Measurements from ENCODE around the gene TMEM247.

TMEM247 gene

GRCh38 chr2:46479265-46479664 lies at the start of gene TMEM247:
TMEM247 (plus strand) TSS chr2:46479565.
- no peak for DNase-seq

GRCh38 chr2:46430413-46430812 lies 49.0 kb upstream of the TMEM247 start:
- DNase-seq: no peak

- DNase-seq: no peak
Measured at GRCh38 chr2:46430992-46431391, 48.4 kb upstream of the TMEM247 start.

GRCh38 chr2:46431481-46432235 lies 47.7 kb upstream of the TMEM247 start:
- no peak for DNase-seq

- DNase-seq: no peak
Measured at GRCh38 chr2:46434851-46435273, 44.5 kb upstream of the TMEM247 start.

- DNase-seq: no peak
Measured at GRCh38 chr2:46435353-46435752, 44.0 kb upstream of the TMEM247 start.

GRCh38 chr2:46435796-46436360 lies 43.5 kb upstream of the TMEM247 start:
- DNase-seq: no peak

GRCh38 chr2:46436800-46437199 lies 42.6 kb upstream of the TMEM247 start:
- no peak for DNase-seq

GRCh38 chr2:46438102-46438501 lies 41.3 kb upstream of the TMEM247 start:
- no peak for DNase-seq

GRCh38 chr2:46438794-46439193 lies 40.6 kb upstream of the TMEM247 start:
- no peak for DNase-seq

- no peak for DNase-seq
Measured at GRCh38 chr2:46439582-46439981, 39.8 kb upstream of the TMEM247 start.

- DNase-seq: no peak
Measured at GRCh38 chr2:46441838-46442712, 37.3 kb upstream of the TMEM247 start.

GRCh38 chr2:46444732-46445131 lies 34.6 kb upstream of the TMEM247 start:
- DNase-seq: no peak

- no peak for DNase-seq
Measured at GRCh38 chr2:46445556-46445955, 33.8 kb upstream of the TMEM247 start.

- no peak for DNase-seq
Measured at GRCh38 chr2:46446871-46447568, 32.3 kb upstream of the TMEM247 start.

- no peak for DNase-seq
Measured at GRCh38 chr2:46447649-46448048, 31.7 kb upstream of the TMEM247 start.

- DNase-seq: no peak
Measured at GRCh38 chr2:46448111-46448510, 31.3 kb upstream of the TMEM247 start.

GRCh38 chr2:46448641-46449040 lies 30.7 kb upstream of the TMEM247 start:
- no peak for DNase-seq

- DNase-seq: no peak
Measured at GRCh38 chr2:46449700-46450099, 29.7 kb upstream of the TMEM247 start.

- no peak for DNase-seq
Measured at GRCh38 chr2:46451131-46451711, 28.1 kb upstream of the TMEM247 start.

GRCh38 chr2:46456789-46457188 lies 22.6 kb upstream of the TMEM247 start:
- DNase-seq: no peak

GRCh38 chr2:46458763-46459500 lies 20.4 kb upstream of the TMEM247 start:
- no peak for DNase-seq
